ENCODE measurements around the gene DHTKD1.
"Not testable (repeated sequence)": the region's sequence is repeated elsewhere in the genome, so short reads cannot be mapped to it uniquely, and the experiment has no call there.

Gene DHTKD1

DNA sequence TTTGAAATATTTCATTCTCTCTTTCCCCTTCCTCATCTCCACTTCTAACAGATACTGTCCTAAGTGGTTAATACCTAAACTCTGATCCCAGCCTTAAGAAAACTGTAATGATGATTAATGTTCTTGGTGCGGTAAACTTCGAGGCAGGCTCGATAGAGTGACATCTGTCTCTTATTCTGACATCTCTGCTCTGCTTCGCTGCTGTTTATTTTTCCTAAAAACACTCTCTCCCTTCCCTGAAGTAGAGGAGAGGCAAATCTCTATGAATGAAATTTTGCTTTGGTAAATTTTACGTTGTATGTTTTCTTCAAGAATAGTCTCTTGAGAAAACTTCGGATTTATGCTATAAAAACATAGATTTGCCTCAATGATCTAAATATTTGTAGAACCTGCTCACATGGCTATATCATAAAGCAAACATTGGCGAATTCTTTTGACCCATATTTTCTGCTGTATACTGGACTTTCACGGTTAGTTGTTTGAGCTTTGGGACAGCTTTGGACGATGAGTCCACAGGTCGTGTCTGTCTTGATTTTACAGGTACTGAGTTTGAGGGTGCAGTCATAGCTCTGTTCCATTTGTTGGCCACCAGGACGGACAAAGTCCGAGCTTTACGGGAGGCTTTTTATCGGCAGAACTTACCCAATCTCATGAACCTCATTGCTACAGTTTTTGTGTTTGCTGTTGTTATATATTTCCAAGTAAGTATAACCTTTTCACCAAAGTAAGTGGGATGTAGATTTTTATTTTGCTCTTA is 87.8 kb downstream of the DHTKD1 start:
- no peak for DNase-seq

DNA sequence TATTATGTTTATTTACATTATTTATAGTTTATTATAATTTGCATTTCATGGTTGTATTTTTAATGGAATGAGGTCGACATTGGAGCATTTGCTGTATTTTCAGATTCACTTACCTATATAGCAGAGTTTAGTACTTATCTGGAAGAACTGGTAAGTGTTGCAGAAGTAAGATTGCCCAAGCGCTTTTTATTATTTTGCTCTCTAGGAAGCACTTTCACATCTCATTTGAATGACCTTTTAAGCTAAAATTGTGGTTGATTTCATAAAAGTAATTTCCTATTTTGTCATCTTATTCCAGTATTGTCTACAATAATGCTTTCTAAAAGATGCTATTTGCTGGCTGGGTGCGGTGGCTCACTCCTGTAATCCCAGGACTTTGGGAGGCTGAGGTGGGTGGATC is 89.4 kb downstream of the DHTKD1 start:
- DNase-seq, result no peak

DNA sequence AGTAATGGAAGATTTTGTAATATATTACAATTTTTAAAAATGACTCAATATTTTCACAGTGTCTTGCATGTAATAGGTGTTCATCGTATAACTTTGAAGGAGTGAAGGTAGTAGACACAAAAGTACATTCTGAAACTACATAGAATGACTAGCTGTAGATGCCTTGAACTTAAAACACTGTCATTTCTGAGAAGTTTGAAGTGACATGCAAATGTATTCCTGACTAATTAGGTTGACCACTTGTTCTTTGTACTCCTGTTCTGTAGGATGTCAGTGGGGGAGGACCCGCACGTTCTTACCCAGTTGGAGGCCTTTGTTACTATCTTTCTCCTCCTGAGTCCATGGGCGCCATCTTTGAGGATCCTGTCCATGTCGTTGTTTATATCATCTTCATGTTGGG is 91.9 kb downstream of the DHTKD1 start:
- no peak for DNase-seq

DNA sequence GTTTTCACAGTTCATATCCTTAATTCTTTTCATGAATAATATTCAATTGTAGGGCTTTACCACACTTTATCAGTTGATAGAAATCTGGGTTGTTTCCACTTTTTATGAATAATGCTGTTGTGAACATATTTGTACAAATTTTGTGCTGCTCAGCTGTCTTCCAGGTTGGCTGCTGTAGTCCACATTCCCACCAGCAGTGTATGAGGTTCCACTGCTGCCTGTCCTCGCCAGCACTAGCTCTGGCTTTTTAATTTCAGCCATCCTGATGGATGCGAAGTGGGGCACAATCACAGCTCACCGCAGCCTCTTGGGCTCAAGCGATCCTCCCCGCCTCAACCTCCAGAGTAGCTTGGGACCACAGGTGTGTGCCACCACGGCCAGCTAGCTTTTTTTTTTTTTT is 94.2 kb downstream of the DHTKD1 start:
- no peak for DNase-seq

DNA sequence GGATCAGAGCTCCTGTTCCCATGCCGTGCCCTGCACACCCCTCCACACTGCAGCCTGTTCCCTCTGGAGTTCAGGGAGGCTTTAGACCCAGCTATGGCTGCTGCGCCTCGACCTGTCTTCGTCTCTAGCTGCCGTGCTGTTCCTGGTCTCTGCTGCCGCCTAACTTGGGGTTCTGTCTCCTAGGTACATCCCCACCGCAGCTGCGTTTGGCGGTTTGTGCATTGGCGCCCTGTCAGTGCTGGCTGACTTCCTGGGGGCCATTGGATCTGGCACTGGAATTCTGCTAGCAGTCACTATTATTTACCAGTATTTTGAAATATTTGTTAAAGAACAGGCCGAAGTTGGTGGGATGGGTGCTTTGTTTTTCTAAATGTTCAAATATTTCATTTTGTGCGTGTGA is 95.3 kb downstream of the DHTKD1 start:
- DNase-seq, result no peak

DNA sequence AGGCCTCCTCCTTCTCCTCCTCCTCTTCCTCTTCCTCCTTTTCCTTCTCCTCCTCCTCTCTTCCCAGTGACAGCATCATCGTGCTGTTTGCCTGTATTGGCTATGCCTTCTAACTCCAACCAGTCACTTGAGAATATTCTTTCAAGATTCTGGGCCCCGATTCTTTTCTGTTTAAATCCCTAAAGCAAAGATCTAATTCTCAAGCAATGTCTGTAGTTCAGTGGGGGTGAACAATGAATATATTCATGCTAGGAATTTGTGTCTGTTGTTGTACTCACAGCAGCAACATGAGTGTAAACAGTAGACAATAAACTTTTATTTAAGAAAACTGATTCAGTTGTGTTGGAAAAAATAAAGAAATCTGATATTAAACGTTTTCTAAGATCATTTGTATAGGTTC is 96.3 kb downstream of the DHTKD1 start:
- no peak for DNase-seq

DNA sequence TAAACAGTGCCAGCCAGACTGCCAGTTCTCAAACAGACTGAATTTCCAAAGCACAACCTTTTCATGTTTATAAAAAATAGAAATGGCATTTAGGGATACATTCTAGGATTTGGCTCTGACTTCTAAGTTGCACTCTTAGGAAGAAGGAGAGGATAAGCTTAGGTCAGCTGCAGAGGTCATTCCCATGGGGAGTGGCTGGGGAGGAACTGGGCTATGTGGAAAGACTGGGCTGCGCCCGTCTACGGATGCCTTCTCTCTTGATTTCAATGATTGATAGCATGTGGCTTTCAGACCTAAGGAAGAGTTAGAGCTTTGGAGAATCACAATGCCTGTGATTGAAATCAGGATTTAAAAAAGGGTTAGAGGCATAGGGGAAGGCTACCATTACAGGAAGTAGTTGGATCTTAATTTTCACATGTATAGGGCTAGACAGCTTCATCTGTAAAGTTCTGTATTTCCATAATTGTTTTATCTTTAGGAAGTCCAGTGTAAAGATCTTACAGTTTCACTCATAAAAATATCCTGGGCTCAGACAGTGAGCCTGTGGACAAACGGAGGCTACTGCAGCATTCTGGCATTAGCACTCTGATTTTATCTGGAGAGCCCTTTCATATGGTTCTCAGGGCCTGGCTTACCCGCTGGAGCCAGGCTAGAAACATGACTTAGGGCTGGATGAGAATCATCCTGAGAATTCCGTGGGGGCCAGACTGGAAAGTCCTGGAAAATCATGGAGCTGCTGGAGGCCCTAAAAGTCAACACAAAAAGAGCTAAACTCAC is 97.4 kb downstream of the DHTKD1 start:
- DNase-seq, result no peak

DNA sequence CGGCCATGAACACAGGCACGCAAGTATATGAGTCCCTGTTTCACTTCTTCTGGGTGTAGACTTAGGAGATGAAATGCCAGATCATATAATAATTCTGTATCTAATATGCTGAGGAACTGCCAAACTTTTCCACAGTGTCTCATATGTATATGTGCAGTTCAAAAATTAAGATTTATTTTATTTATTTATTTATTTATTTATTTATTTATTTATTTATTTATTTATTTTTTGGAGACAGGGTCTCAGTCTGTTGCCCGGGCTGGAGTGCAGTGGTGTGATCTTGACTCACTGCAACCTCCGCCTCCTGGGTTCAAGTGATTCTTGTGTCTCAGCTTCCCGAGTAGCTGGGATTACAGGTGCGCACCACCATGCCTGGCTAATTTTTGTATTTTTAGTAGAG is 102.8 kb downstream of the DHTKD1 start:
- not testable (repeated sequence) for DNase-seq

Measured in NCI-H1105 treated with DMSO at 0.1 percent for 48 hours (cell line).